HG03135 (cell line): ENCODE measurements around the gene NONO.
"Not testable (repeated sequence)": the region's sequence is repeated elsewhere in the genome, so short reads cannot be mapped to it uniquely, and the experiment has no call there.

Experiments used
- ATAC-seq: cut with Tn5 transposase; IDR thresholded peaks from one replicate; pipeline ENCODE4 v1.9.1; 2021; ENCODE audit warnings: mild to moderate bottlenecking, moderate library complexity; ENCODE audit not compliant: unreplicated experiment

NONO gene

DNA sequence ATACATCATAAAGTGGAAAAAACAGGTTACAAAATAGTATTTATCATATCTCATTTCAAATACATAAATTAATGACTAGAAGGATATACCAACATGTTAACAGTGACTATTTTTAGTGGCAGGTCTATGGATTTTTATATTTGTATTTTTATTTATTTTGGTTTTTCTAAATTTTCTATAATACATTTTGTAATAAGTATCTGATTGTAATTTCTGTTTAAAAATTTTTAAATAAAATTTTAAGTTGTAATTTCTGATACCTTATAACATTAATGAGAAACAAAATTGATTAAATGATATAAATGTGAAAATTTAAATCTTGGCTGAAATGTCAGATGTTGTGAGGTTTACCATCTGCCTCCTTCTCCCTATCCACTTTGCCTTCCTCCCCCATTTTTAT, 2.5 kb downstream of the NONO start:
- ATAC-seq: no peak

GRCh38 chrX:71291381-71291780, 7.9 kb downstream of the NONO start:
- ATAC-seq: no peak

DNA sequence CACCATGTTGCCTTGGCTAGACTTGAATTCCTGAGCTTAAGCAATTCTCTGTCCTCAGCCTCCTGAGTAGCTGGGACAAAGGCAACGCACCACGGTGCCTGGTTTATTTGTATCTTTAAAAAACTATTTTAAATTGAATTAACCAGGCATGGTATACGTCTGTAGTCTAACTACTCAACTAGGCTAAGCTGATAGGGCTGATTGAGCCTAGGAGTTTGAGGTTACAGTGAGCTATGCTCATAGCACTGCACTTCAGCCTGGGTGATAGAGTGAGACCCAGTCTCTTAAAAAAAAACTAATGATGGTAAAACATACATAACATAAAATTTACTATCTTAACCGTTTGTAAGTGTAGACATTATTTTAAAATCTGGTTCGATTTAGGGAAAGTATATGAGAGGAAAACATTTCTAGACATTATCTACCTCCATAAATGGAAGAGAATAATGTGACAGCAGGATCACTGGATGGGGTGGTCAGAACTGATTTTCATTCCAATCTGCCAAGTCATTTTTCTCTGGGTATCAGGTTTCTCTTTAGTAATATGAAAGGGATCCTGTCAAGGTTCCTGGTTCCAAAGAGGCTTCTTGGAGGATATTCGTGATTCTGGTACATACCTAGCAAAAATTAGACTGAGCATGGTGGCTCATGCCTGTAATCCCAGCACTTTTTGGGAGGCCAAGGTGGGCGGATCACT, 9.4 kb downstream of the NONO start:
- no peak for ATAC-seq

DNA sequence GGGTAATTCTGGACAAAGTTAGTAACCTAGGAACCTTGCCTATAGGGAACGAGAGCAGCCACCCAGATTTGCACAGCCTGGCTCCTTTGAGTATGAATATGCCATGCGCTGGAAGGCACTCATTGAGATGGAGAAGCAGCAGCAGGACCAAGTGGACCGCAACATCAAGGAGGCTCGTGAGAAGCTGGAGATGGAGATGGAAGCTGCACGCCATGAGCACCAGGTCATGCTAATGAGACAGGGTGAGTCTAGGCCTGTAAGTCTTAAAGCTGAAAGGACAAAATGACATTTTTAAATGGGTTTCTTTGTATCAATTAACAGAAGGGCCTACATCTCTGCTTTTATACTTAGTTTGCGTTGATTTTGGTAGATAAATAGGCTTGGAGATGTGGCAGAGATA, 13.4 kb downstream of the NONO start:
- no peak for ATAC-seq

DNA sequence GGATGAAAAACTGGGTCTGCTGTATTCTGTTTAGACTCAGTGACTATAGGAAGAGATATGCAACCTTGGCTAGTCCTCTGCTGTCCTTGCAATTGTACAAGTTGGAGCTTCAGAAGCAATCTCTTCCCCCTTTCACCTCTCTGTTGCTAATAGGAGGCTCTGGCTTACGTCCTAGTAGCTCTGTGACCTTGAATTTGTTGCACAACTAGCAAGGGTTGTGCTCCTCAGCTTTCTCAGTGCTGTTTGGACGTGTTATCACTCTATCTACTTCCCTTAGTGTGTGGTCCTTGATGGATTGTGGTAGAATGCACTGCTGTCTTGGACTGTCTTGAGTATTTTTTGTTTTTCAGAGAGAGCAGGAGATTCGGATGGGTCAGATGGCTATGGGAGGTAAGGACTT, 14.7 kb downstream of the NONO start:
- no peak for ATAC-seq

DNA sequence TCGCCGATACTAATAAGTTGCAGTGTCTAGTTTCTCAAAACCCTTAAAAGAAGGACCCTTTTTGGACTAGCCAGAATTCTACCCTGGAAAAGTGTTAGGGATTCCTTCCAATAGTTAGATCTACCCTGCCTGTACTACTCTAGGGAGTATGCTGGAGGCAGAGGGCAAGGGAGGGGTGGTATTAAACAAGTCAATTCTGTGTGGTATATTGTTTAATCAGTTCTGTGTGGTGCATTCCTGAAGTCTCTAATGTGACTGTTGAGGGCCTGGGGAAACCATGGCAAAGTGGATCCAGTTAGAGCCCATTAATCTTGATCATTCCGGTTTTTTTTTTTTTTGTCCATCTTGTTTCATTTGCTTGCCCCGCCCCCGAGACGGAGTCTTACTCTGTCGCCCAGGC, 16.6 kb downstream of the NONO start:
- not testable (repeated sequence) for ATAC-seq

DNA sequence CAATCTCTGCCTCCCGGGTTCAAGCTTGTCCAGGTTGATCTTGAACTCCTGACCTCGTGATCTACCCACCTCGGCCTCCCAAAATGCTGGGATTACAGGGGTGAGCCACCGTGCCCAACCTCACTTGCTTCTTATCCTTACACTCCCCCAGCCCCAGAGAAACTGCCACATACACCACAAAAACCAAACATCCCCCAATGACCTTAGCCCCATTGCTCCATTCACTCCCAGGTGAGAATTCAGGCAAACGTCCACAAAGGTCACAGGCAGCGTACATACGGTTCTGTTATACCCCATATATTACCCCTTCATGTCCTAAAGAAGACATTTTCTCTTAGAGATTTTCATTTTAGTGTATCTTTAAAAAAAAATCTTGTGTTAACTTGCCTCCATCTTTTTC, 17.1 kb downstream of the NONO start:
- not testable (repeated sequence) for ATAC-seq

- no peak for ATAC-seq
Observed at GRCh38 chrX:71301195-71301924, 17.9 kb downstream of the NONO start, which contains the start of gene ITGB1BP2. Gene ITGB1BP2, plus strand, starts transcription at chrX:71301750. Its CDS starts 57 bp downstream, at chrX:71301807.

- ATAC-seq: no peak
Observed at GRCh38 chrX:71302461-71303213, 19.2 kb downstream of the NONO start.

DNA sequence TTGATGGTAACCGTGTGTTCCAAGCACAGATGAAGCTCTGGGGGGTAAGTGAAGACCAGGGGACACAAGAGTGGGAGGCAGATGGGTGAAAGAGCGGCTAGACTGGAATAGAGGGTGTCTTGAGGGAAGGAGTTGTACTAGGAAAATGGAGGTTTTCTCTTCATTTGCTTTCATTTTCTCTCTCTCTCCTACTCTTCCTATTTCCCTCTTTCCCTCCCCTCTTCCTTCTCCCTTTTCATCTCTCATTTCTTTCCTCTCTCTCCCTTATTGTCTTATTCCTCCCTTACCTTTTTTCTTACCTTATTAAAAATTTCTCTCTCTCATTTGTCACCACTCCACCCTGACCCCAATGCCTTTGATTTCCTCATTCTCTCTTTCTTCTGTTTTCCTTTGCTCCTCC, 21.1 kb downstream of the NONO start:
- no peak for ATAC-seq

DNA sequence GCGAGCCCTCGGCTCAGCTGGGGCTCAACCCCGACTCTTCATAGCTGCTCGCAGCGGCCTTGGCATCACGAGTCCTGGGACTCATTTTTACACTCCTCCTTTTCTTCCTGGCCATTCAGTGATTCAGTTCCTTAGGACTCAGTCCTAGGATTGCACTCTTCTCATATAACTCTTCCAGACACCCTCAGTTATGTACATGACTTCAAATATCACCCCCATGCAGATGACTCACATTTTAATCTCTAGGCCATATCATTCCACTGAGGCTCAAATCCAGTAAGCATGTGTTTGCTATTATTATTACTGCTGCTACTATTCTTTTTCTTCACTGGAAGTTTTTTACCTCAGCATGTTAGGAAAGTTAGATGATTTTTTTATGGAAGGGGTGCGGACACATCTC, 32.5 kb downstream of the NONO start:
- no peak for ATAC-seq

GRCh38 chrX:71316959-71317358, 33.5 kb downstream of the NONO start:
- ATAC-seq: not testable (repeated sequence)

- no peak for ATAC-seq
Observed at GRCh38 chrX:71320126-71320525, 36.7 kb downstream of the NONO start.

DNA sequence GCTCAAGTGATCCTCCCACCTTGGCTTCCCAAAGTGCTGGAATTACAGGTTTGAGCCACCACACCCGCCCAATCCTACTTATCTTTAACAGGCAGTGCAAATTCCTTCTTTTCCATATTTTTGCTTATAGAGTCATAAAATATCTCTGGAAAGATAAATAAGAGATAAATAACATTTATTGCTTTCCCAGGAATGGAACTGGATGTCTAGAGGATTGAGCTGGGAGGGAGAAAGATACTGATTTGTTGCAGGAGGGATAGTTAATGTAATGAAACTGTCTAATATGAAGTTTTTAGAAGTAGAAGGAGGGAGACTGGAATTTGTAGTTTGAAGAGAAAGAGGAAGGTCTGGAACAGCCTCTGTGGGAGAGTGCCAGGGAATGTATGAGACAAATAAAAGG, 38.3 kb downstream of the NONO start:
- no peak for ATAC-seq

DNA sequence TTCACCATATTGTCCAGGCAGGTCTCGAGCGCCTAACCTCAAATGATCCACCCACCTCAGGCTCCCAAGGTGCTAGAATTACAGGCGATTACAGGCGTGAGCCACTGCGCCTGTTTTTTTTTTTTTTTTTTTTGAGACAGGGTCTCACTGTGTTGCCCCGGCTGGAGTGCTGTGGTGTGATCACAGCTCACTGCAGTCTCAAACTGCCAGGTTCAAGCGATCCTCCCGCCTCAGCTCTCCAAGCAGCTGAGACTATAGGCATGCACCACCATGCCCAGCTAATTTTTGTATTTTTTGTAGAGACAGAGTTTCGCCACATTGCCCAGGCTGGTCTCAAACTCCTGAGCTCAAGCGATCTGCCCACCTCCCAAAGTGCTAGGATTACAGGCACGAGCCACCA, 41.0 kb downstream of the NONO start:
- not testable (repeated sequence) for ATAC-seq

- ATAC-seq: no peak
Observed at GRCh38 chrX:71326394-71326793, 43.0 kb downstream of the NONO start.

- not testable (repeated sequence) for ATAC-seq
Observed at GRCh38 chrX:71349151-71349665, 65.8 kb downstream of the NONO start.

- ATAC-seq: not testable (repeated sequence)
Observed at GRCh38 chrX:71349867-71350266, 66.4 kb downstream of the NONO start.
